HEK293 (cell line): ENCODE data around the gene PDHB.

Experiments used
- CTCF ChIA-PET: fragments of 350-600 bp; formaldehyde crosslinking; extraction: SDS; loops from one replicate; lab custom pipeline; 2021; ENCODE audit warnings: antibody characterized with exemption; lab: Yijun Ruan, JAX
- POLR2A ChIA-PET: fragments of 300-600 bp; formaldehyde crosslinking; extraction: SDS; loops from one replicate; lab custom pipeline; 2020; ENCODE audit warnings: antibody characterized with exemption, inconsistent platforms; lab: Yijun Ruan, JAX
- H3K27ac ChIP-seq: fragments of 200-500 bp; sonication (Bioruptor generic); 2 replicates; pipeline ENCODE4 v1.5.1; 2014; ENCODE audit warnings: low read depth, low read length, control low read depth, inconsistent platforms; ENCODE audit errors: extremely low read depth
- H3K36me3 ChIP-seq, 2 experiments: fragments of 200-500 bp in 1 of 2; sonication (Bioruptor generic) in 1 of 2; 1 replicate in 1 of 2; 2 replicates in 1 of 2; pipeline ENCODE4 v1.5.1; 2014 to 2017; ENCODE audit warnings: inconsistent platforms in 2 of 2, low read length in 2 of 2; ENCODE audit not compliant: control insufficient read depth in 2 of 2, insufficient read depth in 1 of 2
- H3K4me1 ChIP-seq: fragments of 200-500 bp; sonication (Bioruptor generic); 2 replicates; pipeline ENCODE4 v1.5.1; 2014; ENCODE audit warnings: mild to moderate bottlenecking, low read length, inconsistent platforms; ENCODE audit not compliant: control insufficient read depth, insufficient read depth
- H3K4me3 ChIP-seq: 2 replicates; pipeline ENCODE4 v1.5.1; 2011; ENCODE audit warnings: low read depth, mild to moderate bottlenecking, control low read depth, low read length, moderate library complexity
- H3K9me3 ChIP-seq: fragments of 200-500 bp; sonication (Bioruptor generic); 2 replicates; pipeline ENCODE4 v1.5.1; 2014; ENCODE audit warnings: low read depth, low read length, inconsistent platforms; ENCODE audit not compliant: control insufficient read depth, insufficient read depth
- EGR2 ChIP-seq: fragments of 450-650 bp; formaldehyde crosslinking; IDR thresholded peaks from 2 replicates; pipeline ENCODE4 v1.5.1; 2016; ENCODE audit warnings: low read depth, missing biosample characterization, missing genetic modification characterization
- GLI4 ChIP-seq: fragments of 450-650 bp; formaldehyde crosslinking; IDR thresholded peaks from 2 replicates; pipeline ENCODE4 v1.5.1; 2016; ENCODE audit warnings: missing biosample characterization, missing genetic modification characterization
- KLF10 ChIP-seq: fragments of 450-650 bp; IDR thresholded peaks from 2 replicates; pipeline ENCODE4 v1.5.1; 2018; ENCODE audit warnings: missing biosample characterization, mild to moderate bottlenecking, missing genetic modification characterization
- KLF16 ChIP-seq: fragments of 450-650 bp; formaldehyde crosslinking; IDR thresholded peaks from 2 replicates; pipeline ENCODE4 v1.5.1; 2017; ENCODE audit warnings: missing biosample characterization, missing genetic modification characterization
- KLF8 ChIP-seq: fragments of 450-650 bp; formaldehyde crosslinking; IDR thresholded peaks from 2 replicates; pipeline ENCODE4 v1.5.1; 2016; ENCODE audit warnings: missing biosample characterization, missing genetic modification characterization
- KLF9 ChIP-seq: fragments of 450-650 bp; formaldehyde crosslinking; IDR thresholded peaks from 2 replicates; pipeline ENCODE4 v1.5.1; 2016; ENCODE audit warnings: missing biosample characterization, missing genetic modification characterization, low read depth
- PBX3 ChIP-seq: sonication (generic); formaldehyde crosslinking; IDR thresholded peaks from 2 replicates; pipeline ENCODE4 v1.8.1; 2022; ENCODE audit warnings: mild to moderate bottlenecking, moderate library complexity, missing genetic modification reagents
- REST ChIP-seq: fragments of 450-650 bp; formaldehyde crosslinking; IDR thresholded peaks from 2 replicates; pipeline ENCODE4 v1.5.1; 2016; ENCODE audit warnings: missing biosample characterization, missing genetic modification characterization
- WT1 ChIP-seq: fragments of 450-650 bp; formaldehyde crosslinking; IDR thresholded peaks from 2 replicates; pipeline ENCODE4 v1.5.1; 2016; ENCODE audit warnings: missing biosample characterization, missing genetic modification characterization
- YY2 ChIP-seq: fragments of 450-650 bp; formaldehyde crosslinking; IDR thresholded peaks from 2 replicates; pipeline ENCODE4 v1.5.1; 2016; ENCODE audit warnings: missing biosample characterization, missing genetic modification characterization
- ZBTB11 ChIP-seq: fragments of 450-650 bp; formaldehyde crosslinking; conservative IDR thresholded peaks from 2 replicates; pipeline ENCODE4 v1.5.1; 2016; ENCODE audit warnings: low read depth, missing biosample characterization, missing genetic modification characterization
- ZBTB20 ChIP-seq: fragments of 450-650 bp; formaldehyde crosslinking; IDR thresholded peaks from 2 replicates; pipeline ENCODE4 v1.5.1; 2016; ENCODE audit warnings: missing biosample characterization, missing genetic modification characterization
- ZBTB49 ChIP-seq: fragments of 450-650 bp; formaldehyde crosslinking; IDR thresholded peaks from 2 replicates; pipeline ENCODE4 v1.5.1; 2016; ENCODE audit warnings: missing biosample characterization, missing genetic modification characterization, low read depth
- ZBTB8A ChIP-seq: fragments of 450-650 bp; formaldehyde crosslinking; IDR thresholded peaks from 2 replicates; pipeline ENCODE4 v1.5.1; 2016; ENCODE audit warnings: missing biosample characterization, missing genetic modification characterization
- ZNF16 ChIP-seq: fragments of 450-650 bp; formaldehyde crosslinking; IDR thresholded peaks from 2 replicates; pipeline ENCODE4 v1.5.1; 2016; ENCODE audit warnings: low read depth, missing biosample characterization, missing genetic modification characterization
- ZNF174 ChIP-seq: fragments of 450-650 bp; formaldehyde crosslinking; IDR thresholded peaks from 2 replicates; pipeline ENCODE4 v1.5.0; 2017; ENCODE audit warnings: missing biosample characterization, mild to moderate bottlenecking, missing genetic modification characterization
- ZNF221 ChIP-seq: fragments of 450-650 bp; formaldehyde crosslinking; IDR thresholded peaks from 2 replicates; pipeline ENCODE4 v1.5.1; 2017; ENCODE audit warnings: missing biosample characterization, missing genetic modification characterization, borderline replicate concordance
- ZNF324 ChIP-seq: fragments of 450-650 bp; formaldehyde crosslinking; IDR thresholded peaks from 2 replicates; pipeline ENCODE4 v1.5.1; 2016; ENCODE audit warnings: missing biosample characterization, missing genetic modification characterization
- ZNF366 ChIP-seq: fragments of 450-650 bp; formaldehyde crosslinking; conservative IDR thresholded peaks from 2 replicates; pipeline ENCODE4 v1.5.1; 2016; ENCODE audit warnings: missing biosample characterization, missing genetic modification characterization
- ZNF37A ChIP-seq: fragments of 450-650 bp; IDR thresholded peaks from 2 replicates; pipeline ENCODE4 v1.5.1; 2018; ENCODE audit warnings: missing biosample characterization, missing genetic modification characterization
- ZNF394 ChIP-seq: fragments of 450-650 bp; formaldehyde crosslinking; IDR thresholded peaks from 2 replicates; pipeline ENCODE4 v1.5.1; 2016; ENCODE audit warnings: missing biosample characterization, missing genetic modification characterization, mild to moderate bottlenecking, moderate library complexity, borderline replicate concordance
- ZNF433 ChIP-seq: fragments of 450-650 bp; formaldehyde crosslinking; IDR thresholded peaks from 2 replicates; pipeline ENCODE4 v1.5.1; 2016; ENCODE audit warnings: missing biosample characterization, missing genetic modification characterization, low read depth
- ZNF510 ChIP-seq: fragments of 450-650 bp; formaldehyde crosslinking; IDR thresholded peaks from 2 replicates; pipeline ENCODE4 v1.5.1; 2018; ENCODE audit warnings: mild to moderate bottlenecking, missing genetic modification characterization, missing biosample characterization; ENCODE audit not compliant: insufficient replicate concordance
- ZNF626 ChIP-seq: fragments of 450-650 bp; sonication (Bioruptor Pico); formaldehyde crosslinking; IDR thresholded peaks from 2 replicates; pipeline ENCODE4 v1.5.1; 2018; ENCODE audit warnings: missing biosample characterization, missing genetic modification characterization, inconsistent platforms
- ZNF777 ChIP-seq: fragments of 450-650 bp; formaldehyde crosslinking; IDR thresholded peaks from 2 replicates; pipeline ENCODE4 v1.5.1; 2017; ENCODE audit warnings: missing biosample characterization, missing genetic modification characterization, borderline replicate concordance
- ZXDB ChIP-seq: fragments of 450-650 bp; formaldehyde crosslinking; IDR thresholded peaks from 2 replicates; pipeline ENCODE4 v1.5.1; 2016; ENCODE audit warnings: missing biosample characterization, missing genetic modification characterization

PDHB gene

GRCh38 chr3:58433400-58434167, at the start of gene PDHB:
TSS of gene PDHB (minus strand) at chr3:58433832. CDS start at chr3:58433809, 23 bp downstream.
- no peaks in the 10 kb centered on the region for H3K9me3 ChIP-seq
- H3K27ac ChIP-seq, result peak within 1 kb of the TSS; percentile 74; the same call in 1 of the 2 replicates
- H3K4me1 ChIP-seq, result no peaks in the 10 kb centered on the region
- ChIA-PET CTCF (interaction anchor here (0.7 to 1.7 kb wide), 2 partner anchors 19 to 197 kb away, joined by 3 to 6 read pairs; no protein-coding TSS in a partner anchor), POLR2A (interaction anchor here (0.7 to 1.2 kb wide), 2 partner anchors 9 to 38 kb away, joined by 3 to 4 read pairs; no protein-coding TSS in a partner anchor)
- peaks cover 21 to 37% of the 10 kb centered on the region in 2 experiments for H3K36me3 ChIP-seq
- H3K4me3 ChIP-seq, result peak within 1 kb of the TSS; percentile 99
- TF ChIP-seq ZNF777 (tag by site-specific recombination) (no peak), KLF16 (tag by site-specific recombination) (peak; percentile 58; the same call in 1 of the 2 replicates), ZNF626 (tag by site-specific recombination) (no peak), ZNF174 (tag by site-specific recombination) (no peak), ZNF16 (tag by site-specific recombination) (no peak), GLI4 (tag by site-specific recombination) (0 out of 2 replicates have a peak, but pooled peaks have one; percentile 57), ZNF366 (tag by site-specific recombination) (peak; percentile 45; the same call in 1 of the 2 replicates), REST (tag by site-specific recombination) (peak; percentile 32; the same call in 1 of the 2 replicates), ZBTB8A (tag by site-specific recombination) (peak; percentile 78), ZBTB49 (tag by site-specific recombination) (no peak), KLF9 (tag by site-specific recombination) (0 out of 2 replicates have a peak, but pooled peaks have one; percentile 53), EGR2 (peak; percentile 62), ZNF37A (no peak), ZNF433 (tag by site-specific recombination) (no peak), ZNF510 (tag by site-specific recombination) (no peak), WT1 (peak; percentile 54; the same call in 1 of the 2 replicates), ZNF221 (tag by site-specific recombination) (no peak), YY2 (tag by site-specific recombination) (peak; percentile 84), KLF8 (peak; percentile 81; the same call in 1 of the 2 replicates), ZBTB20 (tag by site-specific recombination) (peak; percentile 60; the same call in 1 of the 2 replicates), PBX3 (CRISPR knock-in tag) (no peak), ZBTB11 (peak; percentile 47), ZXDB (tag by site-specific recombination) (peak; percentile 86; the same call in 1 of the 2 replicates), KLF10 (tag by site-specific recombination) (0 out of 2 replicates have a peak, but pooled peaks have one; percentile 54), ZNF394 (tag by site-specific recombination) (peak; percentile 55; the same call in 1 of the 2 replicates), ZNF324 (tag by site-specific recombination) (peak; percentile 65; the same call in 1 of the 2 replicates)
